HCT116 (cell line): Measurements from ENCODE around the gene NTNG1. TPM values are rescaled to one million over a fixed set of nuclear protein-coding genes. Genes with fewer than 3 reads are reported as not detected.

ENCODE experiments used
- ATAC-seq: fragments of 200-7000 bp; cut with Tn5 transposase; 2 replicates; pipeline ENCODE4 v1.9.1; 2020; ENCODE audit warnings: mild to moderate bottlenecking, moderate library complexity
- BruUV-seq: library from RNA; stranded (reverse); fragments of 400-500 nt; replicated peaks from 2 replicates; lab custom pipeline; 2021; lab: Mats Ljungman, UMichigan
- CTCF ChIA-PET: fragments of 300-600 bp; sonication (Branson Sonifier 250); formaldehyde crosslinking; loops from one replicate; lab custom pipeline; 2021; ENCODE audit warnings: antibody characterized with exemption; lab: Charles Lee
- POLR2A ChIA-PET: fragments of 300-600, 350-600 bp; sonication (Branson Sonifier 250); formaldehyde crosslinking; loops from one replicate; lab custom pipeline; 2021; ENCODE audit warnings: antibody characterized with exemption; lab: Charles Lee
- RAD21 ChIA-PET, 2 experiments: fragments of 300-600 bp; sonication (Branson Sonifier 250); formaldehyde crosslinking; loops; one replicate each; lab custom pipeline; 2023; ENCODE audit warnings: low total read pairs in 2 of 2; ENCODE audit not compliant: uncharacterized antibody in 2 of 2, unreplicated experiment in 2 of 2, low non-redundant PET in 1 of 2; lab: Charles Lee
- DNase-seq: peaks from one replicate; pipeline ENCODE4 v3.0.0-alpha.2; 2010; ENCODE audit warnings: low read depth, low spot score
- H2AFZ ChIP-seq: fragments of 200-600 bp; shearing (Covaris generic), sonication (generic); 2 replicates; pipeline ENCODE4 v1.6.1; 2017; ENCODE audit warnings: low read depth, mixed run types, mixed read lengths, antibody characterized with exemption, low read length; ENCODE audit not compliant: poor library complexity, severe bottlenecking
- H3K27ac ChIP-seq: 2 replicates; pipeline ENCODE4 v1.5.1; 2012; ENCODE audit warnings: low read depth, low read length
- H3K27me3 ChIP-seq: fragments of 200-600 bp; sonication (generic); 2 replicates; pipeline ENCODE4 v1.6.1; 2016; ENCODE audit warnings: mixed run types, low read length, mixed read lengths; ENCODE audit not compliant: insufficient read depth
- H3K36me3 ChIP-seq, 2 experiments: fragments of 200-500 bp in 1 of 2; fragments of 200-600 bp in 1 of 2; sonication (Bioruptor generic) in 1 of 2; sonication (generic) in 1 of 2; 2 replicates each; pipeline versions ENCODE4 v1.5.1 to v1.6.1; 2014 to 2016; ENCODE audit warnings: low read length in 2 of 2, inconsistent platforms in 1 of 2, mixed read lengths in 1 of 2, mixed run types in 1 of 2; ENCODE audit not compliant: insufficient read depth in 2 of 2, control insufficient read depth in 1 of 2
- H3K4me1 ChIP-seq, 2 experiments: fragments of 200-600 bp in 1 of 2; sonication (generic) in 1 of 2; 2 replicates each; pipeline versions ENCODE4 v1.5.1 to v1.6.1; 2012 to 2017; ENCODE audit warnings: low read length in 2 of 2, inconsistent platforms in 1 of 2, mild to moderate bottlenecking in 1 of 2, mixed read lengths in 1 of 2, mixed run types in 1 of 2, moderate library complexity in 1 of 2; ENCODE audit not compliant: insufficient read depth in 2 of 2, control insufficient read depth in 1 of 2
- H3K4me2 ChIP-seq: fragments of 200-600 bp; sonication (generic); 2 replicates; pipeline ENCODE4 v1.6.1; 2017; ENCODE audit warnings: mixed run types, low read length, mixed read lengths
- H3K4me3 ChIP-seq, 2 experiments: fragments of 200-600 bp in 1 of 2; sonication (generic) in 1 of 2; replicated peaks in 1 of 2; 2 replicates each; pipeline ENCODE4 v1.5.1; 2011 to 2016; ENCODE audit warnings: low read length in 2 of 2, control low read depth in 1 of 2, low read depth in 1 of 2, mild to moderate bottlenecking in 1 of 2, mixed read lengths in 1 of 2, mixed run types in 1 of 2
- H3K79me2 ChIP-seq: fragments of 200-600 bp; sonication (generic); 2 replicates; pipeline ENCODE4 v1.6.1; 2017; ENCODE audit warnings: mild to moderate bottlenecking, mixed run types, low read length, moderate library complexity, mixed read lengths; ENCODE audit not compliant: insufficient read depth
- H3K9ac ChIP-seq: fragments of 200-600 bp; sonication (generic); 2 replicates; pipeline ENCODE4 v1.6.1; 2016; ENCODE audit warnings: low read length, mixed read lengths
- H3K9me2 ChIP-seq: fragments of 200-600 bp; sonication (generic), shearing (Covaris generic); 2 replicates; pipeline ENCODE4 v1.6.1; 2017; ENCODE audit warnings: mixed run types, mild to moderate bottlenecking, moderate library complexity; ENCODE audit not compliant: insufficient read depth
- H3K9me3 ChIP-seq, 2 experiments: fragments of 200-500 bp in 1 of 2; fragments of 200-600 bp in 1 of 2; sonication (Bioruptor generic) in 1 of 2; sonication (generic) in 1 of 2; 2 replicates each; pipeline ENCODE4 v1.6.1; 2014 to 2017; ENCODE audit warnings: low read length in 2 of 2, mixed read lengths in 2 of 2, inconsistent platforms in 1 of 2, low read depth in 1 of 2, mild to moderate bottlenecking in 1 of 2, mixed run types in 1 of 2, moderate library complexity in 1 of 2; ENCODE audit not compliant: control insufficient read depth in 1 of 2, insufficient read depth in 1 of 2
- H4K20me1 ChIP-seq: fragments of 200-600 bp; sonication (generic), shearing (Covaris generic); 2 replicates; pipeline ENCODE4 v1.6.1; 2017; ENCODE audit warnings: mixed run types, mild to moderate bottlenecking, moderate library complexity; ENCODE audit not compliant: insufficient read depth
- ATF3 ChIP-seq: IDR thresholded peaks from 2 replicates; pipeline ENCODE4 v1.6.1; 2012
- CBX3 ChIP-seq: IDR thresholded peaks from 2 replicates; pipeline ENCODE4 v1.6.1; 2012; ENCODE audit warnings: low read depth
- CEBPB ChIP-seq: IDR thresholded peaks from 2 replicates; pipeline ENCODE4 v1.6.1; 2012; ENCODE audit warnings: low read depth
- EGR1 ChIP-seq: IDR thresholded peaks from 2 replicates; pipeline ENCODE4 v1.6.1; 2012; ENCODE audit warnings: low read depth
- ELF1 ChIP-seq: IDR thresholded peaks from 2 replicates; pipeline ENCODE4 v1.6.1; 2012; ENCODE audit warnings: low read depth, borderline replicate concordance
- EZH2 ChIP-seq: fragments of 200-600 bp; sonication (generic); IDR thresholded peaks from 2 replicates; pipeline ENCODE4 v1.6.1; 2017; ENCODE audit warnings: antibody characterized with exemption, mixed run types
- EZH2phosphoT487 ChIP-seq: fragments of 200-600 bp; IDR thresholded peaks from 2 replicates; pipeline ENCODE4 v1.6.1; 2018; ENCODE audit warnings: antibody characterized with exemption, borderline replicate concordance
- FOSL1 ChIP-seq: IDR thresholded peaks from 2 replicates; pipeline ENCODE4 v1.6.1; 2012; ENCODE audit warnings: low read depth
- JUND ChIP-seq: IDR thresholded peaks from 2 replicates; pipeline ENCODE4 v1.6.1; 2012
- MAX ChIP-seq: IDR thresholded peaks from 2 replicates; pipeline ENCODE4 v1.6.1; 2012
- POLR2A ChIP-seq: IDR thresholded peaks from 2 replicates; pipeline ENCODE4 v1.7.0; 2011; ENCODE audit warnings: borderline replicate concordance; ENCODE audit not compliant: insufficient read depth, insufficient read length; ENCODE audit errors: extremely low read depth
- SIN3A ChIP-seq: IDR thresholded peaks from 2 replicates; pipeline ENCODE4 v1.6.1; 2012; ENCODE audit warnings: low read depth
- SP1 ChIP-seq: IDR thresholded peaks from 2 replicates; pipeline ENCODE4 v1.6.1; 2012; ENCODE audit warnings: low read depth
- SRF ChIP-seq: IDR thresholded peaks from 2 replicates; pipeline ENCODE4 v1.6.1; 2012; ENCODE audit warnings: low read depth
- YY1 ChIP-seq: IDR thresholded peaks from 2 replicates; pipeline ENCODE4 v1.6.1; 2011; ENCODE audit warnings: low read length, low read depth, moderate library complexity, mild to moderate bottlenecking; ENCODE audit not compliant: insufficient replicate concordance; ENCODE audit errors: extremely low read depth
- ZBTB33 ChIP-seq: IDR thresholded peaks from 2 replicates; pipeline ENCODE4 v1.6.1; 2011; ENCODE audit warnings: mild to moderate bottlenecking, low read length, moderate library complexity; ENCODE audit not compliant: insufficient replicate concordance; ENCODE audit errors: extremely low read depth
- ZFX ChIP-seq: fragments of 450-650 bp; IDR thresholded peaks from 2 replicates; pipeline ENCODE4 v1.6.1; 2017
- ZNF274 ChIP-seq: fragments of 200-500 bp; sonication (Bioruptor generic); IDR thresholded peaks from 2 replicates; pipeline ENCODE4 v1.6.1; 2014; ENCODE audit warnings: mild to moderate bottlenecking, low read depth, low read length, inconsistent platforms
- intact Hi-C: fragments of 100-400 bp; cut with micrococcal nuclease; formaldehyde crosslinking; loops from 2 replicates; pipeline ENCODE4 v1.10.0; 2022
- total RNA-seq: library from RNA; stranded (reverse); gene quantifications from one replicate; pipeline ENCODE4 v1.2.1, GENCODE V29; 2021; ENCODE audit not compliant: unreplicated experiment
- TF ChIP-seq, protein P1 (sequence below): IDR thresholded peaks from 2 replicates; pipeline ENCODE4 v1.6.1; 2012; ENCODE audit warnings: low read depth
- TF ChIP-seq, protein P2 (sequence below), 3 experiments: fragments of 200-600 bp in 1 of 3; sonication (generic) in 1 of 3; IDR thresholded peaks in 2 of 3; conservative IDR thresholded peaks in 1 of 3; 2 replicates each; pipeline ENCODE4 v1.5.1; 2012 to 2017; ENCODE audit warnings: low read depth in 2 of 3, low read length in 2 of 3, antibody characterized with exemption in 1 of 3, borderline replicate concordance in 1 of 3, control low read depth in 1 of 3, mild to moderate bottlenecking in 1 of 3, mixed read lengths in 1 of 3, mixed run types in 1 of 3, moderate library complexity in 1 of 3; ENCODE audit not compliant: insufficient read depth in 1 of 3

The NTNG1 gene
- total RNA-seq, 1 experiment from 2014 or later = not detected

DNA sequence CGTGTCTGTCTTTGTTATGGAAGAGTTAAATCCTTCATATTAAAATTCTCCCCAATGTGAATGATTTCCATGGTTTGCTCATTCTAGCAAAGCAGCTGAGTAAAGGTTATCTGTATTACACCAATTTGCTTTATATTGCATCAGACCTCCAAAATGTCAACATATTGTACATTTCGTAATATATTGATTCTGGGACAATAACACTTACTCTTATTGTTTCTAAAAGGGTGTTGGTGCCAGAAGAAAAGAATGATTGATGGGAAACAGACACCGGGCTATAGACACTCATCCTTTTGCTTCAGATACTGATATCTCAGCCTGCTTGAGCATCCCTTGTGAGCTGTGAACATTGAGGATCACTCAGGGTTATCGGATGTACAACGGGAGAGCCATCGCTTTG, 7.0 kb downstream of the NTNG1 start:
- H3K9ac ChIP-seq = no peak overlapping the region
- DNase-seq (no peak), ATAC-seq (no peak)
- no peaks in the 10 kb centered on the region for H3K79me2 ChIP-seq
- no peak overlapping the region for H3K27ac ChIP-seq
- H3K4me3 ChIP-seq = no peak overlapping the region
- H2AFZ ChIP-seq = no peak overlapping the region
- H3K27me3 ChIP-seq = no peaks in the 10 kb centered on the region
- no peak for TF ChIP-seq ZNF274
- TF ChIP-seq JUND = no peak
- no peak for TF ChIP-seq EZH2phosphoT487
- TF ChIP-seq SIN3A = no peak
- TF ChIP-seq, protein P1, sequence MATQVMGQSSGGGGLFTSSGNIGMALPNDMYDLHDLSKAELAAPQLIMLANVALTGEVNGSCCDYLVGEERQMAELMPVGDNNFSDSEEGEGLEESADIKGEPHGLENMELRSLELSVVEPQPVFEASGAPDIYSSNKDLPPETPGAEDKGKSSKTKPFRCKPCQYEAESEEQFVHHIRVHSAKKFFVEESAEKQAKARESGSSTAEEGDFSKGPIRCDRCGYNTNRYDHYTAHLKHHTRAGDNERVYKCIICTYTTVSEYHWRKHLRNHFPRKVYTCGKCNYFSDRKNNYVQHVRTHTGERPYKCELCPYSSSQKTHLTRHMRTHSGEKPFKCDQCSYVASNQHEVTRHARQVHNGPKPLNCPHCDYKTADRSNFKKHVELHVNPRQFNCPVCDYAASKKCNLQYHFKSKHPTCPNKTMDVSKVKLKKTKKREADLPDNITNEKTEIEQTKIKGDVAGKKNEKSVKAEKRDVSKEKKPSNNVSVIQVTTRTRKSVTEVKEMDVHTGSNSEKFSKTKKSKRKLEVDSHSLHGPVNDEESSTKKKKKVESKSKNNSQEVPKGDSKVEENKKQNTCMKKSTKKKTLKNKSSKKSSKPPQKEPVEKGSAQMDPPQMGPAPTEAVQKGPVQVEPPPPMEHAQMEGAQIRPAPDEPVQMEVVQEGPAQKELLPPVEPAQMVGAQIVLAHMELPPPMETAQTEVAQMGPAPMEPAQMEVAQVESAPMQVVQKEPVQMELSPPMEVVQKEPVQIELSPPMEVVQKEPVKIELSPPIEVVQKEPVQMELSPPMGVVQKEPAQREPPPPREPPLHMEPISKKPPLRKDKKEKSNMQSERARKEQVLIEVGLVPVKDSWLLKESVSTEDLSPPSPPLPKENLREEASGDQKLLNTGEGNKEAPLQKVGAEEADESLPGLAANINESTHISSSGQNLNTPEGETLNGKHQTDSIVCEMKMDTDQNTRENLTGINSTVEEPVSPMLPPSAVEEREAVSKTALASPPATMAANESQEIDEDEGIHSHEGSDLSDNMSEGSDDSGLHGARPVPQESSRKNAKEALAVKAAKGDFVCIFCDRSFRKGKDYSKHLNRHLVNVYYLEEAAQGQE = no peak
- no peak for TF ChIP-seq FOSL1
- TF ChIP-seq SRF = no peak
- no peak for TF ChIP-seq EGR1
- TF ChIP-seq YY1 = no peak
- TF ChIP-seq, protein P2, sequence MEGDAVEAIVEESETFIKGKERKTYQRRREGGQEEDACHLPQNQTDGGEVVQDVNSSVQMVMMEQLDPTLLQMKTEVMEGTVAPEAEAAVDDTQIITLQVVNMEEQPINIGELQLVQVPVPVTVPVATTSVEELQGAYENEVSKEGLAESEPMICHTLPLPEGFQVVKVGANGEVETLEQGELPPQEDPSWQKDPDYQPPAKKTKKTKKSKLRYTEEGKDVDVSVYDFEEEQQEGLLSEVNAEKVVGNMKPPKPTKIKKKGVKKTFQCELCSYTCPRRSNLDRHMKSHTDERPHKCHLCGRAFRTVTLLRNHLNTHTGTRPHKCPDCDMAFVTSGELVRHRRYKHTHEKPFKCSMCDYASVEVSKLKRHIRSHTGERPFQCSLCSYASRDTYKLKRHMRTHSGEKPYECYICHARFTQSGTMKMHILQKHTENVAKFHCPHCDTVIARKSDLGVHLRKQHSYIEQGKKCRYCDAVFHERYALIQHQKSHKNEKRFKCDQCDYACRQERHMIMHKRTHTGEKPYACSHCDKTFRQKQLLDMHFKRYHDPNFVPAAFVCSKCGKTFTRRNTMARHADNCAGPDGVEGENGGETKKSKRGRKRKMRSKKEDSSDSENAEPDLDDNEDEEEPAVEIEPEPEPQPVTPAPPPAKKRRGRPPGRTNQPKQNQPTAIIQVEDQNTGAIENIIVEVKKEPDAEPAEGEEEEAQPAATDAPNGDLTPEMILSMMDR (IDR thresholded peaks at IDR 0.05 in 2 of 3, conservative IDR thresholded peaks at IDR 0.05 in 1 of 3; ENCODE audit: borderline replicate concordance in 1 of 3, insufficient read depth in 1 of 3, low read depth in 2 of 3, low read length in 2 of 3) = no peak
- no peak for TF ChIP-seq EZH2
- TF ChIP-seq ZBTB33 = no peak
- TF ChIP-seq CEBPB = no peak
- TF ChIP-seq ZFX = no peak
- no peak for TF ChIP-seq ATF3
- TF ChIP-seq POLR2A = no peak
- no peak for TF ChIP-seq MAX
- no peak for TF ChIP-seq SP1
- no peak for TF ChIP-seq ELF1
- TF ChIP-seq CBX3 = no peak
- H3K36me3 ChIP-seq = no peaks in the 10 kb centered on the region
- no peaks in the 10 kb centered on the region; a peak in 3 of 4 replicates for H3K9me3 ChIP-seq
- H3K9me2 ChIP-seq = no peaks in the 10 kb centered on the region
- no TSS peak for BruUV-seq
- no peaks in the 10 kb centered on the region for H4K20me1 ChIP-seq
- RAD21 ChIA-PET = no interaction called here
- no peaks in the 10 kb centered on the region for H3K4me1 ChIP-seq
- intact Hi-C loops = no loop called here
- H3K4me2 ChIP-seq = no peak overlapping the region
- POLR2A ChIA-PET = no interaction called here
- CTCF ChIA-PET = no interaction called here
